GM21619 (cell line): ENCODE data around the gene KYNU.
"Not testable (repeated sequence)": the region's sequence is repeated elsewhere in the genome, so short reads cannot be mapped to it uniquely, and the experiment has no call there.

Experiments
- ATAC-seq: cut with Tn5 transposase; IDR thresholded peaks from one replicate; pipeline ENCODE4 v1.9.1; 2021; ENCODE audit not compliant: unreplicated experiment

KYNU gene

DNA sequence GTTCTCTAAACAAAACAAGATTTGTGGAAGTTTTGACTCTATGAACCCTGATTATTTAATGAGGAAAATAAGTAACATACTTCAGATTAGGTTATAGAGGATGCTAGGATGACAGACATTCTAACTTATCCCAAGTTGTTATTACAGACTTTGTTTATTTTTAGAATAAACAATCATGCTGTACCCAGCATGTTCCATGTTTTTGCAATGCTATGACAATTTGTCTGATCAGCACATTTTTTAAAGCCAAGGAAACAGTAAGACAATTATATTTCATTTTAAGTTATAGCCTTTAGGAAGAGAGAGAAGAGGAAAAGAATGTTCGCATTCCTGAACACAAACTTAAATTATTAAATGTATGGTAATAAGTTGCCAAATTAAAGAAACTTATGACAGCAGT, 119.8 kb downstream of the KYNU start:
- no peak for ATAC-seq

DNA sequence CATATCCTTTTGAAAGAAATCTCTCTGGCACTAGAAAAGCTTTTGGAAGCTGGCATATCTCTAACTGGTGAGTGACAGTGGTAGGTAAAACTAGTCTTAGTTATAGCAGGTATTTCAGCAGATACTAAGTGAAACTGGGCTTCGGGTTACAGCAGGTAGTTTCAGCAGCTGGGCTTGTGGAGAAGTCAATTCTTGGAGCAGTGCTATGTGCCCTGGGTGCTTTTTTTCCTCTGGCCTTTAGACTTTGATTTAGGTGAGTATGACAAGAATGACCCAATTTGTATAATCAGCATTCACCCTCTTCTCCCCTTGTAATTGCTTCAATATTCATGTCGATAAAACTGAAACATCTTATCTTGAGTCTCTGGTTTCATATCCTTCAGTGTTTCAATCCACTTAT, 123.1 kb downstream of the KYNU start:
- ATAC-seq: no peak

DNA sequence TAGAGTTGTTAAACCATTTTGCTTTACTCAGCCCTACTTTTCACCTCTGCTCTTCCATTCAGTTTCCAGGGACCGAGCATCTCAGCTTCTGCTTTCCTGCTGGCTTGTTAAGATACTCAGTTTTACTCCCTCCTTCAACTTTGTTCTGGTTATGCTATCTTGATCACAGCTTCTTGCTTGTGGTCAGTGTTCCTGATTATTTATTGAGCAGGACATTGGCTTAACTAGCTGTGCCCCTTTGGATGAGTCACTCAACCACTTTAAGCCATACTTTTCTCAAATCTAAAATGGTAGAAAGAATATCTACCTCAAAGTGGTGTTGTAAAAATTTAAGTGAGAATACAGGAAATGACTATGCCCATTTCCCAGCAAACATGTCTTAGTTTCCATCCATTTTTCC, 124.0 kb downstream of the KYNU start:
- ATAC-seq: no peak

DNA sequence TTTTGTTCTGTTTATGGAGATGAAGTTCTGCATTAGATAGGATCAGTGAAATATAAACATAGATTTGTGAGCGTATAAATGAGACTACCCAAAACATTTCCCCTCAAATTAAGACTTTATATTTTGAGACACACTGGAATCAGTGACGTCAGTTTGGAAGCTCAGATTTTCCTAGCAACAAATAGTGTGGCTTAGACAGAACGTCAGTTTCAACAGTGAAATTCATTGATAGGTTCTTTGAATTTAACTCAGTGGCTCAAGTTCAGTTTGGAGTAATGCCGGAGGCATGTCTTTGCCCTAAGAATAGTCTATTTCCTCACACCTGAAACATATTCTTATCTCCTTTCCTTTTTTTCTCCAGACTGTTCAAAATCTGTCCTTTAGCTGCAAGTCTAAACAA, 138.2 kb downstream of the KYNU start:
- no peak for ATAC-seq

DNA sequence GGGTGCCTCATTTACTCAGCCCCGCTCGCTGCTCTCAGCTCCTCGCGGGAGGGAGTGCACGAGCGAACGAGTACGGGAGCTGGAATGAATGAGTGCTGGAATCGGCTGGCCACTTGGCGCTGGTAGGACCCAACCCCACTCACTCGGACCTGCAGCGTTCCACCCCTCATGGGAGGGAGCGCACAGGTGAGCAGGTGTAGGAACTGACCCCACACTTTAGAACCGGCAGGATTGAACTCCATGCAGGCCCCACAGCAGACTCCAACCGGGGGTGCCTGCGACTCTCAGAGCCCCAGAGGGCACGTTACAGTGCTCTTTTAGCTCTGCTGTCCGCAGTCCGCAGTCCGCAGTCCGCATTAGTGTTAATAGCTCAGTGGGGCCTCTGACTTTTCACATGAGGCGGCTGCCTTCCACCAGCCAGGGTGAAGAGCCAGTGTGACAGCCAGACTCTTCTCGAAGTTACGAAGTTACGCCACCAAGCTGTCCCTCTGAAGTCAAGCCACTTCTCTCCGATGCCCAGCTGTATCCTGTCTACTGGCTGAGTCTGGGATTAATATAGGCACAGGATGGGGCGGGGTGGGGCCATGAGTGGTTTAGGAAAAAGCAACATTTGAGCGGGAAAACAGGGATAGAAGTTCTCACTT, 149.1 kb downstream of the KYNU start:
- no peak for ATAC-seq

DNA sequence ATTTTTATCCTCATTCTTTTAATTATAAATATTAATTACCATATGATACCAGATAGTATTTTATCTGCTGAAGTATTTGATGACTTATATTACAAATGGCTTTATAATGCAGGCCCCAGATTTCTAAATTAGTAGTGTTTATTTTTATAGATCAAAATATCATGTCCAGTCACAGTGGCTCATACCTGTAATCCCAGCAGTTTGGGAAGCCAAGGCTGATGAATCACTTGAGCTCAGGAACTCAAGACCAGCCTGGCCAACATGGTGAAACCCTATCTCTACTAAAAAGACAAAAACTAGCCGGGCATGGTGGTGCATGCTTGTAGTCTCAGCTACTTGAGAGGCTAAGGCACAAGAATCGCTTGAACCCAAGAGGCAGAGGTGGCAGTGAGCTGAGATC, 151.7 kb downstream of the KYNU start:
- no peak for ATAC-seq

DNA sequence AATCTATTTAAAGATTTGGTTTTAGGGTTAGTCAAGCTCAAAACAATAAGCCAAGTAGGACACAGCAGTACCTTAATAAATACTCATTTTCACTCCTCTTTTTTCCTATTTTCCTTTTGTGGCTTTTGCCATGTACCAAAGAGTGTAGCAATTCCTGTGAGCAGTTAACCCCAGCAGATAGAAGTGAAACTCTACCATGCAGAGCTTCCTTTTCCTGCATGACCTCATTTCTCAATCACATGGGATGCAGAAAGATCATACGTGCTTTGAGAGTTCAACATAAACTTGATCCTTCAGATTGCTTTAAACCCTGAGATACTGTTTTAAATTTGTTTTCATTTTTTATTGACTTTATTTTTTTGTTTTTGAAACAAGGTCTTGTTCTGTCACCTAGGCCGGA, 152.7 kb downstream of the KYNU start:
- no peak for ATAC-seq

DNA sequence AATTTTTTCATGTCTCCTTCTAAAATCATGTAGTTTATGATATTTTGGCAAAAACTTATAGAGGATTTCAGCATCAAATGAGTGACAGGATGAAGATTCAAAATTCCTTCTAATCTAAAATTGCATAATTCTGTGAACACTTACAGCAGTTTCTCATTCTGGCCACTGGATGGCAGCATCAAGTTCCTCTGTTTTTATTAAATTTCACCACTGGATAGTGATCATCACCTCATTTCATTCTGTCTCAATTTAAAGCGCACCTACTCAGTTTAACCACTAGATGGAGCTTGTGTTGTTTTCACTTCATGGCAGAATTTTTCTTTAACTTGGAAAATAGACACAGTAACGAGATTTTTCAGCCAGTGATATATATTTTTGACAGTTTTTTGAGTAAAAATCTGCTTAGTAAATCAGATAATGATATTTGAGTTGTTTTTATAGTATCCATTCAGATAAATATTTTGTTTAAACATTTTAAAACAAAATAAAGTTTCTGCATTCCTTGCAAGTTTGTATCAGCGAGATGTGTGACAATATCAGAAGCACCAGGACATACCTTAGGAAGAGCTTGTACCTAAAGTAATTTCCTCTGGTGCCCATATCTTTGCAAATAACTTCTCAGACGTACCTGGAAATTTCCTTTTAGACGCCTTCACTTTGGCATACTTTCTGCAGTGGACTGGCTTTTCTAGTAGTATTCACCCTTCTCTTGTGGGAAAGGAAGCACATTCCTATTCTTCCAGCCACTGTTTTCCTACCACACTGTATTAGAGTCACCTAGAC, 157.0 kb downstream of the KYNU start:
- peak; percentile 92 for ATAC-seq

DNA sequence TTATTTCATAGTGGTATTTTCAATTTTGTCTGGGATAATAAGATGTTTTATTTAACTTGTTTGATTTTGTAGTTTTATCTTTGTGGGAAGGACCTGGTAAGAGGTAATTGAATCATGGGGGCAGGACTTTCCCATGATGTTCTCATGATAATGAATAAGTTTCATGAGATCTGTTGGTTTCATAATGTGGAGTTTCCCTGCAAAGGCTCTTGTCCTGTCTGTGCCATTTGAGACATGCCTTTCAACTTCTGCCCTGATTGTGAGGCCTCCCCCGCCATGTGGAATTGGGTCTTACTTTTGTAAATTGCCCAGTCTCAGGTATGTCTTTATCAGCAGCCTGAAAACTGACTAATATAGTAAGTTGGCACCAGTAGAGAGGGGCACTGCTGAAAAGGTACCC, 174.0 kb downstream of the KYNU start:
- ATAC-seq: no peak

DNA sequence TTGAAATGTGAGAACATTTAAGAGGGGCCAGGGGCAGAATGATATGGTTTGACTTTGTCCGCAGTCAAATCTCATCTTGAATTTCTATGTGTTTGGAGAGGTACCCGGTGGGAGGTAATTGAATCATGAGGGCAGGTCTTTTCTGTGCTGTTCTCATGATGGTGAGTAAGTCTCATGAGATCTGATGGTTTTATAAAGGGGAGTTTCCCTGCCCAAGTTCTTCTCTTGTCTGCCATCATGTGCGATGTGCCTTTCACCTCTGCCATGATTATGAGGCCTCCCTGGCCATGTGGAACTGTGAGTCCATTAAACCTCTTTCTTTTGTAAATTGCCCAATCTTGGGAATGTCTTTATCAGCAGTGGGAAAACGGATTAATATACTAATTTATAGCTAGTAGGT, 176.0 kb downstream of the KYNU start:
- not testable (repeated sequence) for ATAC-seq

DNA sequence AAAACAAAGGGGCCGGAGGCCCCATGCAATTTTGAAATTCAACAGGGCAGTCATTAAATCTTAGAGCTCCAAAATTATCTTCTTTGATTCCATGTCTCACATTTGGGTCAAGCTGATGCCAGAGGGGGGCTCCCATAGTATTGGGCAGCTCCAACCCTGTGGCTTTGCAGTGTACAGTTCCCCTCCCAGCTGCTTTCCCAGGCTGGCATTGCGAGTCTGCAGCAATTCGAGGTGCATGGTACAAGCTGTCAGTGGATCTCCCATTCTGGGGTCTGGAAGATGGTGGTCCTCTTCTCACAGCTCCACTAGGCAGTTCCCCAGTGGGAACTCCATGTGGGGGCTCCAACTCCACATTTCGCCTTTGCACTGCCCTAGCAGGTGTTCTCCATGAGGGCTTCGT, 179.1 kb downstream of the KYNU start:
- ATAC-seq: no peak

DNA sequence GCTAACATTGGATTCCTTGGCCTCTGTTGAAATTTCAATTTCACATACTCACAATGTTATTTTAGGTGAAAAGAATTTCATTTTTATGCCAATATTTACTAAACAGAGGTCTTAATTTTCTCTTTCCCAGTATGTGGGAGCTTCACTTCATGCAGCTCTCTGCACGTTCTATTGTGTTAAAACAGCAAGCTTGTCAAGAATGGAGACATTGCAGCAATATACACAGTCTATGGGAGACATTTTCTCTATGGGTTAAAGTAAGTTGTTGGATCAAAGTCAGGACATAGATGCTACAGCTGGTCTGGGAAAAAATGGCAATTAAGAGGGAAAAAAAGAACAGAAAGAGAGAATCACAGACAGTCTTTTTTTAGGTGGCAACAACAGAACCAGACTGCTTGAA, 181.4 kb downstream of the KYNU start:
- ATAC-seq: no peak

DNA sequence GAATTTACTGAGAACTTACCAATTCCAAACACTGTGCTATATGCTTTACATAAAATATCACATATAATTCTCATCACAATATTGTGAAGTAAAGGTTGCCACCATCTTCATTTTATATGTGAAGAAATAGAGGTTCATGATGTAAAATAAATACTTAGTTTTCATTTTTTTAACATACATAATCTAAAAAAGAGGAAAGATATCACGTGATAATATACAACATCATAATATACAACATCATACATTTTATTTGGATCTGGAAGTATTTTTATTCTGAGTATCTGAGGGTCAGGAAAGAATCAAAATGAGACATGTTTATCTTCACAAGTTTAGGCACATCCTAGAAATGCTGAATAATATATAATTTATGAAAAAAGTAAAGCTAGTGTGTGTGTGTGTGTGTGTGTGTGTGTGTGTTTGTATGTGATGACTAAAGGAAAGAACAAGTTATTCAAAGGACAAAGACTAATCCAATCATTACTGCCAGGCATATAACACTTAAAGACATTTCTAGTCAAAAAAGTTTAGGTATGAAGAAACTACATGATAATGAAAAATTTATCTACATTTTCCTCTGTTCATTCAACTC, 186.2 kb downstream of the KYNU start:
- no peak for ATAC-seq

DNA sequence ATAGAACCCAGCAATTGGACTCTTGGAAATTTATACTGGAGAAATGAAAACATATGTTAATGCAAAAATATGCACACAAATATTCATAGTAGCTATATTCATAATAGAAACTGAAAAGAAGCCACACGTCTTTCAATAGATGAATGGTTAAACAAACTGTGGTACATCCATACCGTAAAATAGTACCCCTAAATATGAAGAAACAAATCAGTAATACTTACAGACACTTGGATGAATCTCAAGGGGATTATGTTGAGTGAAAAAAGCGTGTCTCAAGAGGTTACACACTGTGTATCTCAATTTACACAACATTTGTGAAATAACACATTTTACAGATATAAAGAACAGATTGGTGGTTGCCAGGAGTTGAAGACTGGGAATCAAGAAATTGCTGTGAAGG, 190.6 kb downstream of the KYNU start:
- ATAC-seq: no peak

DNA sequence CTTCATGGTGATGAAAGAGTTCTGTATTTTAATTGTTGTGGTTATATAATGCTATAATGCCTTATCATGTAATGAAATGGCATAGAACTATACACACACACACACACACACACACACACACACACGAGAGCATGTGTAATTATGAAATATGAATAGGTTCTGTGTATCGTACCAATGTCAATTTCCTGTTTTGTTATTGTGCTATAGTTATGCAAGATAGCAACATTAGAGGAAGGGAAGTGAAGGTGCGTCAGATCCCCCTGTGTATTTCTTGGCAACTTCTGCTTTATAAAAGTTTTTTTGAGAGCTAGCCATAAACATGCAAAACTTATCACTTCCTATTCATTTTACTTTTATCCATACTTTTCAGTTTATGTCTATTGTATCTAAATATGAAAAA, 191.0 kb downstream of the KYNU start:
- no peak for ATAC-seq

DNA sequence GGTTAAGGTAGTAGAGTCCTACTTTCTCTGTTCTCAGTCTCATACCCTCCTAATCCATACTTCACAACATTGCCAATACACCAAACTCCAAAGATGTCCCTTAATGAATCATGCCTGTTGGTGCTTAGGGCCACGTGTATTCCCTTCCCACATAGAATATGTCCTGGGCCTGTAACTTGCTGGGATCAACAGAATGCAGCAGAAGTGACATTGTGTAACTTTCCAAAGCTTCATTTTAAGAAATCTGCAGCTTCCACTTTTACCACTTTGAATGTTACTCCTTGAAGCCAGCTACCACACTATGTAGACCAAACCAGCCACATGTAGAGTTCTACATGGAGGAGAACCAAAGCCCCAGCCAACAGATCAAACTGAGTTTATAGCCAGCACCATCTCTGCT, 193.2 kb downstream of the KYNU start:
- ATAC-seq: no peak

DNA sequence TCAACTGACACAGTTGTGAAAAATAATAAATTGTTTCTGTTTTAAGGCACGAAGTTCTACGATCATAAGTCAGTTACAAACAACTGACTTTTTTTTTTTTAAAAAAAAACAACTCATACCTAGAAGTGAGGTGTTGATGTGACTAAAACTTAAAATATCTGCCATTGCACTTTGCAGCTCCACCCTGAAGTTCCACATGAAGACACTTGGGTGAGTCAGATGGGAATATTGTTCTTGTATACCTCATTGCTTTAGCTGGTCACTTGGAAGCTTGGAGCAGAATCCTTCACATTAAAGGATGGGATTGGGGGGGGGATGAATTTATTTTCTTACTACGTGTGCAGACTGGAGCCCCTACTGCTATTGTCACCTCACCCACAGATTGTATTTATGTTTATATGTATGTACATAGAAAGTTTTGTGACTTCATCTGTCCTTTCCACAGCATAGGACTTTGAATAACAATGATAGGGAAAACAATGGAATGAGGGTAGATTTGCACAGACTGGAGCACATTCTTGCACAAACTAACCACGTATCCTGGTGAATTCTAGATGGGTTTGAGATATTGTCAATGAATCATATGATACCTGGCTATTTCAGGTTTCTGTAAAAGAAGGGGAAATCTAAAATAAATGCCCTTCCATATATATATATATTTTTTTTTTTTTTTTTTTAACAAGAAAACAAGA, 193.9 kb downstream of the KYNU start:
- ATAC-seq: no peak

DNA sequence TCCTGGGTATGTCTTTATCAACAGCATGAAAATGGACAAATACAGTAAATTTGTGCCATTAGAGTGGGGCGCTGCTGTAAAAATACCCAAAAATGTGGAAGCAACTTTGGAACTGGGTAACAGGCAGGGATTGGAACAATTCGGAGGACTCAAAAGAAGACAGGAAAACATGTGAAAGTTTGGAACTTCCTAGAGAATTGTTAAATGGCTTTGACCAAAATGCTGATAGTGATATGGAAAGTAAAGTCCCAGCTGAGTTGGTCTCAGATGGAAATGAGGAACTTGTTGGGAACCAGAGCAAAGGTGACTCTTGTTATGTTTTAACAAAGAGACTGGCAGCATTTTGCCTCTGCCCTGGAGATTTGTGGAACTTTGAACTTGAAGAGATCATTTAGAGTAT, 197.4 kb downstream of the KYNU start:
- not testable (repeated sequence) for ATAC-seq

DNA sequence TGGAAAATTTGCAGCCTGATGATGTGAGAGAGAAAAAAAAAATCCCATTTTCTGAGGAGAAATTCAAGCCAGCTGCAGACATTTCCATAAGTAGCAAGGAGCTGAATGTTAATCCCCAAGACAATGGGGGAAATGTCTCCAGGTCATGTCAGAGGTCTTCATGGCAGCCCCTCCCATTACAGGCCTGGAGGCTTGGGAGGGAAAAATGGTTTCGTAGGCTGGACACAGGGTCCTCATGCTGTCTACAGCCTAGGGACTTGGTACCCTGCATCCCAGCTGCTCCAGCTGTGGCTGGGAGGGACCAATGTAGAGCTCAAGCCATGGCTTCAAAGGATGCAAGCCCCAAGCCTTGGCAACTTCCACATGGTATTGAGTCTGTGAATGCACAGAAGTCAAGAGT, 198.2 kb downstream of the KYNU start:
- ATAC-seq: no peak

DNA sequence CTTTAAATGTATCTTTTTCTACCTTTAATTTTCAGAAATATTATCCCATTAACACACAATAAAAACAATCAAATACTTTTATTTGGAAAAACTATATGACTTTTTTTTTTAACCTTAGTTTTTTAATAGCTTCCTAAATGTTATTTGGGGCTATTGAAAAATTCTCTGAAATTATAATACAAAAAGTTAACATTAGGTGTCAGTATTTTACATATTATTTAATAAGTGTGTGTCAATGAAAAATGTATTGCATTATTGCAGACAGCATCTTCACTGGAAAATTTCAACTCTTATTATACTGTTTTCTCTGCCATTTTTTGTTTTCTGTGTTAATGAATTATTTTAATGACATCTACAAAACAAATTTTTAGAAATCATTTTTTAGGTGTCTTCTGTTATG, 200.6 kb downstream of the KYNU start:
- ATAC-seq: no peak

DNA sequence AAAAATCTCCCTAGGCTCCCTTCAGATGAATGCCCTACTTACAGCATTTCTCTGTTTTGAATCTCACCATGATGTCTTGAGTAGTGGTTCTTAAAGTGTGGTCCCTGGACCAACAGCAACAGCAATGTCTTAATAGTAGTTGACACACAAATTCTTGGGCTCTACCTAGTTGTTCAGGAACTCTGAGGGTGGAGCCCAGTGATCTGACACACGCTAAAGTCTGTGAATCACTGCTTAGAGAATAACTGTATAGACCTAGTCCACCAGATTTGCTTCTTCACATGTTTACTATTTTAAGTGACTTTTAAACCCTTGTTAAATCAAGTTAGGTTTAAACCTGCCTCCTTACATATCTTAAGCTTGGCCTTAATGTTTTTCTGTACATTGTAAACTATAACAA, 204.2 kb downstream of the KYNU start:
- ATAC-seq: no peak

DNA sequence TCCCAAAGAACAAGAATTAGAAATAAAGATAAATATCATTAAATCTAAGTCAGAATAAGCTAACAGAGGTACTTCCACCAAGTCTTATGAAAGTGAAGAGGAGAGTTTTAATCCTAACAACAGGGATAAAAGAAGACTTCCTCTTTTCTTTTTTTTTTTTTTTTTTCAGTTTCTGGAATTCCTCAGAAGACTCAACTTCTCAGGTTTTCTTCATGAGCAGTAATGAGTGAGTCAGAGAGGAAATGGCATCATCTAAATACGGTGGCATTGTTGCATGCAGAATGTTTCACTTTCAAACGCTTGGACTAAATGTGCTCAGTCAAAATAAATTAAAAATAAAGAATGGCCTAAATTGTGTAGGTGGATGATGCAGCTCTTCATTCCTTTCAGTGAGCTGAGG, 206.2 kb downstream of the KYNU start:
- no peak for ATAC-seq
